RKO (cell line): Measurements from ENCODE around the gene TASOR.
A peak's percentile ranks its signal among the peaks of the same experiment; 100 is the strongest.
"Not testable (repeated sequence)": the region's sequence is repeated elsewhere in the genome, so short reads cannot be mapped to it uniquely, and the experiment has no call there.

ENCODE experiments used
- DNase-seq: peaks from one replicate; pipeline ENCODE4 v3.0.0-alpha.2; 2016; ENCODE audit warnings: low spot score

Gene TASOR, protein sequence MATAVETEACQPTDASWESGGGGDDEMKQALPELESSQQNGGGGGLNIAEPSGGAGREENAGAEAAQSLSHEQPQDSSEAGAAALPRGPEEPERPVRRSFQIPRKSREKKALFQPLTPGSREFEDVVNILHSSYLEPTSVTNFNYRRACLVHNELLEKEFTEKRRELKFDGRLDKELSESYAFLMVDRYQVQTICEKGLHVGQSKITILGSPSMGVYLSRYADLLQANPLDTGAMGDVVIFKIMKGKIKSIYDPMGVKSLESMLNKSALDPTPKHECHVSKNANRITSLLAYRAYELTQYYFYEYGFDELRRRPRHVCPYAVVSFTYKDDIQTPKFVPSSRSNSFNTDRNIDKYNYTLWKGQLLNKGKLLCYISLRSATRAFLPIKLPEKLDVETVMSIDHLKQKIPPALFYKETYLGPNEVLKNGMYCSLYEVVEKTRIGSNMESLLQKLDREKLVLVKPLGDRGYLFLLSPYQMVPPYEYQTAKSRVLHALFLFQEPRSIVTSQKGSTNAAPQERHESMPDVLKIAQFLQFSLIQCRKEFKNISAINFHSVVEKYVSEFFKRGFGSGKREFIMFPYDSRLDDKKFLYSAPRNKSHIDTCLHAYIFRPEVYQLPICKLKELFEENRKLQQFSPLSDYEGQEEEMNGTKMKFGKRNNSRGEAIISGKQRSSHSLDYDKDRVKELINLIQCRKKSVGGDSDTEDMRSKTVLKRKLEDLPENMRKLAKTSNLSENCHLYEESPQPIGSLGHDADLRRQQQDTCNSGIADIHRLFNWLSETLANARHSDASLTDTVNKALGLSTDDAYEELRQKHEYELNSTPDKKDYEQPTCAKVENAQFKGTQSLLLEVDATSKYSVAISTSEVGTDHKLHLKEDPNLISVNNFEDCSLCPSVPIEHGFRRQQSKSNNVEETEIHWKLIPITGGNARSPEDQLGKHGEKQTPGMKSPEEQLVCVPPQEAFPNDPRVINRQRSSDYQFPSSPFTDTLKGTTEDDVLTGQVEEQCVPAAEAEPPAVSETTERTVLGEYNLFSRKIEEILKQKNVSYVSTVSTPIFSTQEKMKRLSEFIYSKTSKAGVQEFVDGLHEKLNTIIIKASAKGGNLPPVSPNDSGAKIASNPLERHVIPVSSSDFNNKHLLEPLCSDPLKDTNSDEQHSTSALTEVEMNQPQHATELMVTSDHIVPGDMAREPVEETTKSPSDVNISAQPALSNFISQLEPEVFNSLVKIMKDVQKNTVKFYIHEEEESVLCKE (N-terminal part only)

DNA sequence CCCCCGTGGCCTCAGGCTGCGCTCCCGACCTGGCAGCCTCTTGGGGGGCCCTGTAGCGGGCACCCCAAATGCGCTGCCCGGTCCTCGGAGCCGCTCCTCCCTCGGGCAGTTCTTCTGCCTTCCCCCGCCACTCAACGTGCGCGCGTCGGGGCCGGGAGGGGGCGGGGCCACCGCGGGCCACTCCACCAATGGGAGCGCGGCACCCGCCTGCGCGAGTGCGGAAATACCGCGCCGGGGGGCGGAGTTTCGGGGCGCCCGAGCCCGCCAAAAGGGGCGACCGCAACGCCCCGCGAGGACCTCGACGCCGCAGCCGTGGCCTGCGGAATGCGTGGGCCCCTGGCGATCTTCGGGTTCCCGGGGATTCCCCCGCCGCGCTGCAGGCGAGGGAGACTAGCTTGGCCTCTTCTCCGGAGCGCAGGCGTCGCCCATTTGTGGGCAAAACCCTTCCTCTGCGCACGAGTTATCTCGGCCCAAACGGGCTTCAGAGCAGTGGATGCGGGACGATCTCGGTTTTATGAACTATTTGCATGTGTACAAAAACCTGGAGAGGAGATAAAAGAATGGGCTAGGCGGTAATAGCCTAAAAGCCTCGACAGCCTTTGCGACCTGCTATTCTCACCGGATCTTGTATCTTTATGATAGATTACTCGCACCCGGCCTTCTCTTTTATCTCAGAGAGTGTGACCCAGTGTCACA is at the start of gene TASOR:
TASOR (minus strand) TSS at position 144 of the 696 bp plus-strand sequence. CDS start 259 bp downstream, outside the sequence.
- peak; percentile 86 for DNase-seq

DNA sequence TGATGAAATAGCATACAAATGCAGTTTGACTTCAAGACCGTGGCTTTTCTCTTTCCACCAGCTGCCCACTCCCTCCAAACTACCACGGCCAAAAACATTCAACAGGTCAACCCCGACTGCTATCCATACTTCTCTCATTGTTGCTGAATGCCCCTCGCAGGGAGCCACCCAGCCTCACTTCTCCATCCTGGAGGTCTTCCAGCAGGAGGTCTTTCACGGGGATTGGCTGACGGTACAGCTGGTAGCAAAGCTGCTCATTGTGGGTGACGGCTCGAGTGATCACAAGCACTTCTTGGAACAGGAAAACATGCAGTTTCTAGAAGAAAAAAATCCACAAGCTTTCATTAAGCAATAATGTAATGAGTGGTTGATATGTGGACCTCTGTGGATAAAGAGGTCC is 49.0 kb upstream of the TASOR start:
- DNase-seq, result no peak

DNA sequence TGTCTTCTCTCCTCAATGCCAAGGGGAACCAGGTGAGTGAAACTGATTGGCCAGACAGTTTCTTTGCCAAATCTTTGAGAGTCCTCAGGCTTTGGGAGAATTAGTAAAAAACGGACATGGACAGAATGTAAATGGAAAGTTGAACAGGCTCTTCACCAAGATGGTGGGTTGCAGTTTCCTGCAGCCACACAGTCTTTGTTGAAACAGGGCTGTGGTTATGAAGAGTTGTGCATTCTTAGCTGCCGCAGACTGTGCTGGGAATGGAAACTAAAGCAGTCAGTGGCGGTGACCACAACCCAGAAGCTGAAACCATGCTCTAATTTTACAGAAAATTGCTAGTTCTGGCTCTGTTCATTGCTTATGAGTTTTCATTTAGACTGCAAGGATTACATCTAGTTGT is 42.1 kb upstream of the TASOR start:
- DNase-seq, result no peak

DNA sequence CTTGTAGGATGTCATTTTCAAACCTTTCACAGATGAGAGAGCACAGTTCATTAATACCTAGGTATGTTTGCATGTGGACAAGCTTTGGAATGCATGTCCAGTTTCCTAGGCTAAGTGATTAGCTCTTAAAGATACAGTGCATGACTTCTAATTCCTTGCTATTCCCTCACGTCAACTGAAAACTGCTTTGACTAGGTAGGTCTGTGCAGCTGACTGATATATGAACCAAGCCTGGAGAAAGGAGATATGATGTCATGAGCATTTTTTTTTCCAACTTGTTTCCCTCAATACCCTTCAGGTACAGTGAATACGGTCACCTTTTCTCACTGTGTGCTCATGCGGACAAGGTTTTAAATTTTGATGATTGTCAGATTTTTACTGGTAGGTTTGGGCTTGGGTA is 41.6 kb upstream of the TASOR start:
- no peak for DNase-seq

DNA sequence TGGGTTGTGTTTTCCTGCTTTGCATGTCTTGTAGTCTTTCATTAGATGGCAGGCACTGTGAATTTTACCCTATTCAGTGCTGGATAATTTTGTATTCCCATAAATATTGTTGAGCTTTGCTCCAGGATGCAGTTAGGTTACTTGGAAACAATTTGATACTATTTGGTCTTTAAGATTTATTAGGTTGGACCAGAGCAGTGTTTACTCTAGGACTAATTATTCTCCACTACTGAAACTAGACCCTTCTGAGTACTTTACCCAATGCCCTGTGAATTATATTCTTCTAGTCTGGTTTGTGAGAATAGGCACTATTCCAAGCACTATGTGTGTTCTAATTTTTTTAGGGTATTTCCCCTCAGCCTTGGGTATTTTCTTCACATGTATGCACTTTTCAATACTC is 37.8 kb upstream of the TASOR start:
- DNase-seq, result no peak

DNA sequence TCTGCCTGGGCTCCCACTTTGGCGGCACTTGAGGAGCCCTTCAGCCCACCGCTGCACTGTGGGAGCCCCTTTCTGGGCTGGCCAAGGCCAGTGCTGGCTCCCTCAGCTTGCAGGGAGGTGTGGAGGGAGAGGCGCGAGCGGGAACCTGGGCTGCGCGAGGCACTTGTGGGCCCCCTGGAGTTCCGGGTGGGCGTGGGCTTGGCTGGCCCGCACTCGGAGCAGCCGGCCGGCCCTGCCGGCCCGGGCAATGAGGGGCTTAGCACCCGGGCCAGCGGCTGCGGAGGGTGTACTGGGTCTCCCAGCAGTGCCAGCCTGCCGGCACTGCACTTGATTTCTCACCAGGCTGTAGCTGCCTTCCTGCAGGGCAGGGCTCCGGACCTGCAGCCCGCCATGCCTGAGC is 35.7 kb upstream of the TASOR start:
- DNase-seq, result not testable (repeated sequence)

DNA sequence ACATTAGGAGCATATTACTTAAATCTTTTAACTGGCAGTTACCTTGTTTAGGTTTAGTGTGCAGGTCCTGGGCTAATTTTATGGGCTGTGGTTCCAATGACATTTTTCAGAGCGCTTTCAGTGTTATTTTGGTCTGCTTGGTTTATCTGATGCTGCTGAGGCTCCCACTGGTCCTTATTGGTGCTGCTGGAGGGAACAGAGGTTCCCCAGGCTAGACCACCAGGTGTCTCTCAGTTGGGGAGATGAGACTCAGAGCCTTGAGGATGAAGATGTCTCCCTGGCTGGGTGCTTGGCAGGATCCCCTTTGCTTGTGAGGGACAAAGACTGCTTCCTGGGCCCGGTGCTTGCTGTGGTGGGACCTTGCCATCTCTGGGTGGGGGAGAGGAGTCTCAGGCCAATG is 28.3 kb upstream of the TASOR start:
- no peak for DNase-seq

DNA sequence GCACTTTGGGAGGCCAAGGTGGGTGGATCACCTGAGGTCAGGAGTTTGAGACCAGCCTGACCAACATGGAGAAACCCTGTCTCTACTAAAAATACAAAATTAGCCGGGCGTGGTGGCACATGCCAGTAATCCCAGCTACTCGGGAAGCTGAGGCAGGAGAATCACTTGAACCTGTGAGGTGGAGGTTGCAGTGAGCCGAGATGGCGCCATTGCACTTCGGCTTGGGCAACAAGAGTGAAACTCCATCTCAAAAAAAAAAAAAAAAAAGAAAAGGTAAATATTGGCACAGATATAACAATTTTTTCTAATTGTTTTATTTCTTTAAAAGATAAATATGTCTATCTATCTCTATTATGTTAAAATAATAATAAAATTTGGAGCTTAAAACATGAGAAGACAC is 24.3 kb upstream of the TASOR start:
- DNase-seq, result not testable (repeated sequence)

DNA sequence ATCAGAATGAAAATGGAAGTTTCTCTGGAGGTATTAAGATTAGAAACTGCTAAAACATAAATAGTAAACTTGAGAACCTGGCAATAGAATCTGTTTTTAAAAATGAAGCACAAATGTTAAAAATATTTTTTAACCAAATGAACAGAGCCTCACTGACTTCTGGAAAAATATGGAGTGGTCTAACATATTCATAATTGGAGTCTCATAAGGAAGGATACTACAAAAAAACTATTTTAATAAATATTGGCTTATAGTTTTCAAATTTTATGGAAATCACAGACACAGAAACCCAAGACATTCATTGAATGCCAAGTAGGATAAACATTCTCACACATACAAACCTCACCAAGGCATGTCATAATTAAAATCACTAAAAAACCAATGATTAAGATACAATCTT is 23.6 kb upstream of the TASOR start:
- DNase-seq, result no peak

DNA sequence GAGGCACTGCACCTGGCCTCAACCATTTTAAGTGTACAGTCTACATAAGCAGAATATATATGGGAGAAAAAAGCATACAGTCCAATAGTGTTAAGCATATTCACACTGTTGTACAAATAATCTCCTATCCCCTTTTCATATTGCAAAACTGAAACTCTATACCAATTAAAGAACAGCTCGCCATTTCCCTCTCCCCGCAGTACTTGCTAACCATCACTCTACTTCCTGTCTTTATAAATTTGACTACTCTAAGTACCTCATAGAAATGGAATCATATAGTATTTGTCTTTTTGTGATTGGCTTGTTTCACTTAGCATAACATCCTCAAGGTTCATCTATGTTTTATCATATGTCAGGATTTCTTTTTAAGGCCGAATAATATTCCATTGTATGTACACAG is 21.6 kb upstream of the TASOR start:
- no peak for DNase-seq

DNA sequence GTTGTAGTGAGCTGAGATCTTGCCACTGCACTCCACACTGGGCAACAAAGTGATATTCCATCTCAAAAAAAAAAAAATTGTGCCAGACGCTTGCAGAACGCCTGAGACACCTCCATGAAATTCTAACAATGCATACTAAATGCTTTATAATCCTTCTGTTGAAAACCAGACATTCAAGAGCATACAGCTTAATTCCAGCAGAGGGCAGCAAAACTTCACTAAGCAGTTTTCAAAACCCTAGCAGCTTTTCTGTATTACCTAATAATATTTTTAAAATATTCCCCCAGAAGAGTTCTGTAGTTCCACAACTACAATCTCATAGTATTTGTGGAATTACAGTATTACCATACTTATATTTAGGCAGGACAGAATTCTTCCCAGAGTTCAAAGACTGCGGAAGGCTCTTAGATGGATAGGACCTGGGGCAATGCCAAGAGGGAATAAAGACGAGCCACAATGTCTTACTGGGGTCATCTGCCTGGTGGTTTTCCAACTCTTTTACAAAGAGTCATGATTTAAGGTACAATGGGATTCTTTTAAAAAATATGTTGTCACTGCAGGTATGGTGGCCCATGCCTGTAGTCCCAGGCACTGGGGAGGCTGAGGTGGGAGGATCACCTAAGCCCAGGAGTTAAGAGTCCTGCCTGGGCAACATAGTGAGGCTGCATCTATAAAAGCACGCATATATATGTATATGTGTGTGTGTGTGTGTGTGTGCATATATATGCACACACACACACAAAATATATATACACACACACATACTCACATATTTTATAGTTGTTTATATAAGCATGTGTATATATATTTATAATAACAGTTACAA is 19.6 kb upstream of the TASOR start:
- peak; percentile 83 for DNase-seq

DNA sequence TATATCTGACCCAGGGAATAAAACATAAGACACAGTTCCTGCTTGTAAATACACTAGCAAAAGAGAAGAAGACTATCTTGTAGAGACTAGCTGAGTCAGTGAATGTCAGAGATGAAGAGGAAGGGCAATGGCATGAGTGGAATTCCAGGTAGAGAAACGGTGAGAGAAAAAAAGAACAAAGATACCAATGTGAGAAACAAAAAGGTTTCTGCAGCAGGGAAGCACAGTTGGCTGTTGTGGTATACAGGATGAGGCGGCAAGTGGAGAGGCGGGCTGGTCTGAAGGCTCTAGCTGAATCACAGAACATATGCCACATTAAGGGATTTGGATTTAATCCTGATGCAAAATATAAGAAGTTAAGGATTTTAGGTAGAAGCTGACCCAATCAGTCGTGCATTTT is 17.1 kb upstream of the TASOR start:
- DNase-seq, result no peak

DNA sequence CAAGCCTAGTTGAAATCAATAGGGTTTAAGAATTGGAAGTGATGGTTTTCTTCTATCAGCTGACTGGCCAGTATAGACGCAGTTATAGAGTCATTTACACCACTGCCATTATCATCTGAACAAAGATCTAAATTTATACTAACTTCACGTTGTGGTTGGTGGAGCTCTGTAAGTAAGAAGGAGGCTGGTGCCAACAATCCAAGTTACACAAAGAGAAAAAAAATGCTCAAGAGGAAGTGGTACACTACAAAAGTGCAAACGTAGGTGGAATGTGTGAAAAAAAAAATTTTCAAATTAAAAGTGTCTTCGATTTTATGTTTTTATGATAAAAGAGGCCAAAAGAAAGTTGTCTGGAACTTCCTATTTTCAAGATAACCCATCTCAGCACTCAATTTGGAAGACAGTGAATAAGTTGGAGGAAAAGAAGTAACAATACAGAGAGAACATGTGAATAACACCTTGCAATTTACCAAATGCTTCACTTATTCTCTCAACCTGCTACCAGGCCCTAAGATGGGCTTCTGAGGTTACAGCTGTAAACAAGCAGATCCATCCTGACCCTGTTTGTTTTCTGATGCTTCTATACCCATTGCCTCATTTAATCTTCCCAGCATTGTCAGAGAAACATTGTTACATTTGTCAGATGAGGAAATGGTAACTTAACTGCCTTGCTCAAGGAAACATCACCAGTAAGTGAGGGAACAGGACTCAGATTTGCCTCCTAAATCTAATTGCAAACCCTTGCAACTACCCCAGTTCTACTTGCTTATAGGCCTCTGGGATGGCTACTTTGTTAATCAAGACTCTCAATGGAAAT is 12.0 kb upstream of the TASOR start:
- no peak for DNase-seq

DNA sequence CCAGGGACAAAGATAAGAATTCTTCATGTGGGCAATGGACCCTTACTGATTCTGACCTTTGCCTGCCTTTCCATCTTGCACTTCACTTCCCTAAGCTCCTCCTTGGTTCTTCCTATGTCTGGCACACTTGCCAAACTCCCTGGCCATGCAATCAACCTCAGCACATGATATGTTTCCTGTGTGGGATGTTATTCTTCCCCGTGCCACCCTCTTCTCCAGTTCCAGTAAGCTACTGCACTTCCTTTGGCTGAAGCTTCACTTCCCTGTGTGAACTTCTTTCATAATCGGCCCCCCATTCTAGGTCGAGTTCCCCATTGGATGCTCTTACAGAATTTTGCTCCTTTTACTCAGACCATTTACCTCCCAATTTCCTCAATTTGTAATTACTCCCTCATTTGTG is 10.7 kb upstream of the TASOR start:
- DNase-seq, result no peak

DNA sequence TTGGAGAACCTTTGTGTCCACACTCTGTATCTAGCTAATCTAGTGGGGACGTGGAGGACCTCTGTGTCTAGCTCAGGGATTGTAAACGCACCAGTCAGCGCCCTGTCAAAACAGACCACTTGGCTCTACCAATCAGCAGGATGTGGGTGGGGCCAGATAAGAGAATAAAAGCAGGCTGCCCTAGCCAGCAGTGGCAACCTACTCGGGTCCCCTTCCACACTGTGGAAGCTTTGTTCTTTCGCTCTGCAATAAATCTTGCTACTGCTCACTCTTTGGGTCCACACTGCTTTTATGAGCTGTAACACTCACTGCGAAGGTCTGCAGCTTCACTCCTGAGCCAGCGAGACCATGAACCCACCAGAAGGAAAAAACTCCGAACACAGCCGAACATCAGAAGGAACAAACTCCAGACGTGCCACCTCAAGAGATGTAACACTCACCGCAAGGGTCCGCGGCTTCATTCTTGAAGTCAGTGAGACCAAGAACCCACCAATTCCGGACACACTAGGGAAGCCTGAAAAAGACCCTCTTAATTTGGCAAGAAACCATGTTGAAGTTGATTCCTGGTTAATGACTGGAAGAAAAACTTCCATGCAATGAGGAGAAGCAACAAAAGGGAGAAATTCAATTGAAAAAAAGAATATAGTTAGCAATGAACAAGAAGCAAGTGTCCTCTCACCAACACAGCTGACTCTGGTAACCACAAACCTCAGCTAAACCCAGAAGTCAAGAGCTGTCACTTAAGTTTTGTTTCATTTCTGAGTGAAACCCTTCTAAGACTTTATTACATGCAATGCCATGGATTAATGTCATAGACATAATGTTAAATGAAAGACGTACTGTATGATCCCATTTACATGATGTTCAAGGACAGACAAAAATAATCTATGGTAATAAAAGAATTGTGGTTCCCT is 9.7 kb upstream of the TASOR start:
- not testable (repeated sequence) for DNase-seq

DNA sequence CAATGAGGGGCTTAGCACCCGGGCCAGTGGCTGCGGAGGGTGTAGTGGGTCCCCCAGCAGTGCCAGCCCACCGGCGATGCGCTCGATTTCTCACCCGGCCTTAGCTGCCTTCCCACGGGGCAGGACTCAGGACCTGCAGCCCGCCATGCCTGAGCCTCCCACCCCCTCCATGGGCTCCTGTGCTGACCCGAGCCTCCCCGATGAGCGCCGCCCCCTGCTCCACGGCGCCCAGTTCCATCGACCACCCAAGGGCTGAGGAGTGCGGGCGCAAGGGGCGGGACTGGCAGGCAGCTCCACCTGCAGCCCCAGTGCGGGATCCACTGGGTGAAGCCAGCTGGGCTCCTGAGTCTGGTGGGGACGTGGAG is 8.9 kb upstream of the TASOR start:
- DNase-seq, result not testable (repeated sequence)

DNA sequence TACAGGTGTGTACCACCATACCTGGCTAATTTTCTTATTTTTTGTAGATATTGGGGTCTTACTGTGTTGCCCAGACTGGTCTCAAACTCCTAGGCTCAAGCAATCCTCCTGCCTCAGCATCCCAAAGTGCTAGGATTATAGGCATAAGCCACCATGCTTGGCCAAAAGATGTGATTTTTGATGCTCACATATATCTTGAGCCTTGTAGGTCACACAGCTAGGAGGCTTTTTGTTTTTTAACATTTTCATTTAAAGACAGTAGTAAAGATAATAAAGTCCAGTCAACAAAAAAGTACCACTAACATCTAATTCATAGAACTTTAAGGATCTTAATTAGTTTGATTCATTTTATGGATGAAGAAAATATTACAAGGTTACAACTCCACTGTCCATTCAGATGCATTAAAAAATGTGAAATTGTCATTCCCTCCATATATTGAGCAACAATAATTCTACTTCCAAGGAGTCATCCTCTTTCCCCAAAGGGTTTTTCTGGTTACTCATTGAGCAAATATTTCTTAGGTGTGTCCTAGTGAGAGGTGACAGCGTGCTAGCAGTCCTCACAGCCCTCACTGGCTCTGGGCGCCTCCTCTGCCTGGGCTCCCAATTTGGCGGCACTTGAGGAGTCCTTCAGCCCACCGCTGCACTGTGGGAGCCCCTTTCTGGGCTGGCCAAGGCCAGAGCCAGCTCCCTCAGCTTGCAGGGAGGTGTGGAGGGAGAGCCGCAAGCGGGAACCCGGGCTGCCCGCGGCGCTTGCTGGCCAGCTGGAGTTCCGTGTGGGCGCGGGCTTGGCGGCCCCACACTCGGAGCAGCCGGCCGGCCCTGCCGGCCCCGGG is 8.3 kb upstream of the TASOR start:
- no peak for DNase-seq

DNA sequence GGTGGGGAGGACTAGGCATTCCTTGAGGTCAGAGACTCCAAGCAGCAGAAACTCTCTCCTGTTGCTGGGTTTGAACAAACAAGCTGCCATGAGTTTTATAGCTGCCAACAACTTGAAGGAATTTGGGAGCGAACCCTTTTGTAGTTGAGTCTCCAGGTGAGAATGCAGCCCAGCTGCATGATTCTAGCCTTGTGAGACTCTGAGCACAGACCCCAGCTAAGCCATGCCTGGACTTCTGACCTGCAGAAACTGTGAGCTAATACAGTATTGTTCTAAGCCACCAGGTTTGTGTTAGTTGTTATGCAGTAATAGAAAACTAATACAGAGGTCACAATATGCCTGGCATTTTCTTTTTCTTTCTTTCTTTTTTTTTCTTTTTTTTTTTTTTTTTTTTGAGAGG is 6.2 kb upstream of the TASOR start:
- DNase-seq, result no peak
